Sigmoid colon (tissue), 4 donors: ENCODE data around the gene NR1H2.

Source experiments
- POLR2AphosphoS5 ChIP-seq, 4 donors: sonication (generic); formaldehyde crosslinking; IDR thresholded peaks; one replicate each; pipeline ENCODE4 v1.6.1; 2017; ENCODE audit warnings: antibody characterized with exemption in 4 of 4
- TF ChIP-seq, protein P1 (sequence below), 4 experiments: fragments of 450-650 bp in 3 of 4; fragments of 200-600 bp in 1 of 4; IDR thresholded peaks; one replicate each; pipeline ENCODE4 v1.5.1; 2016 to 2019; ENCODE audit warnings: antibody characterized with exemption in 4 of 4, mild to moderate bottlenecking in 3 of 4, moderate library complexity in 2 of 4

DNA sequence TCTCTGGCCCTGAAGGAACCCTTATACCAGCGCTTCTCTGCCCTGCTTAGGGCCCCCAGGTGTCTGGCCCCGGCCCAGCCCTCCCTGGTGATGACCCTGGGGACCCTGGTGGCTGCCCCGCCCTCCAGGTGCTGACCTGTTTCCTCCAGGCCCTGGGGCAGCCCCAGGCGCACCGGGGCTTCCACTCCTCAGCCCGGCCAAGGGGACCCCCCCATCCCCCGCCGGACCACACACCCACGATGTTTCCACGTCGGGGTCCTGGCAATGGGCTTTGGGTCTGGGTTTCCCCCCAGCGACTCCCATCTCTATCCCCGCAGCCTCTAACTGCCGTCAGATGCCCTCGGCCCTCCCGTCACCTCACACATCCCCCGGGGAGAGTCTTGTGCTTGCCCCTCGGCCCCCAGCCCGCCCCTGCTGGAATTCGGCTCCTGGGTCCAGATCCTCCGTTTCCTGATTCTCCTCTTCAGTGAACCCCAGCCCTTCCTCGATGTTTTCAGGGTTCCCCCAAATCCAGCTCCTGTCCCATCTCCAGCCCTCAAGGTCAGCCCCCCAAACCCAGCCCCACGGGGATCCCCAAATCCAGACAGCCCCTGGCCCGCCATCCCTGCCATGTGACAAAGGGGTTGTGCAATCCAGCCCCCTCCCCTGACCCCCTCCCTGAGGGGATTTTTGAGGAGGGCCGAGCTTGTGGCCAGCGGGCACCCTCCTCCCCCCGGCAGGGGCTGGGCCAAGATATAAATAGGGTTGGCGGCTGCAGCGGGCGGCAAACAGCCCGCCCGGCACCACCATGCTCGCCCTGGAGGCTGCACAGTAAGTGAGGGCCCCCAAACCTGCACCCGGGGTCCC, 42.1 kb downstream of the NR1H2 start, which contains the start of gene SPIB:
- TF ChIP-seq, protein P1, sequence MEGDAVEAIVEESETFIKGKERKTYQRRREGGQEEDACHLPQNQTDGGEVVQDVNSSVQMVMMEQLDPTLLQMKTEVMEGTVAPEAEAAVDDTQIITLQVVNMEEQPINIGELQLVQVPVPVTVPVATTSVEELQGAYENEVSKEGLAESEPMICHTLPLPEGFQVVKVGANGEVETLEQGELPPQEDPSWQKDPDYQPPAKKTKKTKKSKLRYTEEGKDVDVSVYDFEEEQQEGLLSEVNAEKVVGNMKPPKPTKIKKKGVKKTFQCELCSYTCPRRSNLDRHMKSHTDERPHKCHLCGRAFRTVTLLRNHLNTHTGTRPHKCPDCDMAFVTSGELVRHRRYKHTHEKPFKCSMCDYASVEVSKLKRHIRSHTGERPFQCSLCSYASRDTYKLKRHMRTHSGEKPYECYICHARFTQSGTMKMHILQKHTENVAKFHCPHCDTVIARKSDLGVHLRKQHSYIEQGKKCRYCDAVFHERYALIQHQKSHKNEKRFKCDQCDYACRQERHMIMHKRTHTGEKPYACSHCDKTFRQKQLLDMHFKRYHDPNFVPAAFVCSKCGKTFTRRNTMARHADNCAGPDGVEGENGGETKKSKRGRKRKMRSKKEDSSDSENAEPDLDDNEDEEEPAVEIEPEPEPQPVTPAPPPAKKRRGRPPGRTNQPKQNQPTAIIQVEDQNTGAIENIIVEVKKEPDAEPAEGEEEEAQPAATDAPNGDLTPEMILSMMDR (IDR thresholded peaks at IDR 0.05), result no peak
- TF ChIP-seq POLR2AphosphoS5 (IDR thresholded peaks at IDR 0.05), result no peak
